Panc1 (cell line): Measurements from ENCODE around the gene MTG1. TPM values are rescaled to one million over a fixed set of nuclear protein-coding genes. Genes with fewer than 3 reads are reported as not detected.

Experiments used
- ATAC-seq: fragments of 200-7000 bp; cut with Tn5 transposase; 2 replicates; pipeline ENCODE4 v1.9.1; 2020; ENCODE audit warnings: mild to moderate bottlenecking, moderate library complexity
- BruUV-seq: library from RNA; stranded (reverse); fragments of 400-500 nt; replicated peaks from 2 replicates; lab custom pipeline; 2021; lab: Mats Ljungman, UMichigan
- CTCF ChIA-PET: fragments of 300-600 bp; sonication (Branson Sonifier 250); formaldehyde crosslinking; loops from one replicate; lab custom pipeline; 2022; ENCODE audit warnings: antibody characterized with exemption; lab: Charles Lee
- POLR2A ChIA-PET: fragments of 300-600 bp; sonication (Branson Sonifier 250); formaldehyde crosslinking; loops from one replicate; lab custom pipeline; 2022; ENCODE audit warnings: antibody characterized with exemption; lab: Charles Lee
- DNase-seq: peaks from one replicate; pipeline ENCODE4 v3.0.0-alpha.2; 2010; ENCODE audit warnings: low read depth, low spot score
- H3K27ac ChIP-seq: 2 replicates; pipeline ENCODE4 v1.5.1; 2011; ENCODE audit warnings: mild to moderate bottlenecking, low read length, inconsistent platforms
- H3K27me3 ChIP-seq: fragments of 200-500 bp; sonication (Bioruptor generic); 2 replicates; pipeline ENCODE4 v1.6.0; 2014; ENCODE audit warnings: low read length, inconsistent platforms; ENCODE audit not compliant: control insufficient read depth, insufficient read depth
- H3K36me3 ChIP-seq: fragments of 200-500 bp; sonication (Bioruptor generic); 2 replicates; pipeline ENCODE4 v1.5.1; 2014; ENCODE audit warnings: inconsistent platforms, mild to moderate bottlenecking, low read length, moderate library complexity; ENCODE audit not compliant: control insufficient read depth, insufficient read depth
- H3K4me1 ChIP-seq: 2 replicates; pipeline ENCODE4 v1.5.1; 2011; ENCODE audit warnings: inconsistent platforms, mild to moderate bottlenecking, low read length, moderate library complexity; ENCODE audit not compliant: control insufficient read depth, insufficient read depth
- H3K4me3 ChIP-seq, 2 experiments: 2 replicates each; pipeline ENCODE4 v1.5.1; 2011 to 2012; ENCODE audit warnings: low read depth in 2 of 2, low read length in 2 of 2, mild to moderate bottlenecking in 2 of 2, inconsistent platforms in 1 of 2, moderate library complexity in 1 of 2
- H3K9me3 ChIP-seq: fragments of 200-500 bp; sonication (Bioruptor generic); 2 replicates; pipeline ENCODE4 v1.5.1; 2014; ENCODE audit warnings: low read depth, mild to moderate bottlenecking, inconsistent platforms, low read length, moderate library complexity; ENCODE audit not compliant: control insufficient read depth, insufficient read depth
- POLR2AphosphoS5 ChIP-seq: IDR thresholded peaks from 2 replicates; pipeline ENCODE4 v1.6.1; 2012; ENCODE audit warnings: mild to moderate bottlenecking, low read depth, low read length, moderate library complexity
- REST ChIP-seq, 2 experiments: IDR thresholded peaks; 2 replicates each; pipeline ENCODE4 v1.6.1; 2011 to 2012; ENCODE audit warnings: low read depth in 2 of 2, control low read depth in 1 of 2, low read length in 1 of 2, mild to moderate bottlenecking in 1 of 2, moderate library complexity in 1 of 2; ENCODE audit not compliant: insufficient read depth in 1 of 2
- SIN3A ChIP-seq: IDR thresholded peaks from 2 replicates; pipeline ENCODE4 v1.6.1; 2012; ENCODE audit warnings: low read depth, mild to moderate bottlenecking, low read length, moderate library complexity, borderline replicate concordance; ENCODE audit not compliant: insufficient read depth
- TCF7L2 ChIP-seq: IDR thresholded peaks from 2 replicates; pipeline ENCODE4 v1.6.1; 2011; ENCODE audit warnings: mild to moderate bottlenecking, low read depth, low read length, inconsistent platforms
- in situ Hi-C: cut with HindIII; loops from 2 replicates; pipeline ENCODE4 v1.10.0; 2016; ENCODE audit warnings: low sequenced_read_pairs, low pct_unique_long_range_greater_than_20kb
- intact Hi-C: fragments of 100-400 bp; cut with micrococcal nuclease; formaldehyde crosslinking; loops from one replicate; pipeline ENCODE4 v1.10.0; 2022; ENCODE audit not compliant: unreplicated experiment
- total RNA-seq: library from RNA; stranded (reverse); gene quantifications from one replicate; pipeline ENCODE4 v1.2.1, GENCODE V29; 2021; ENCODE audit not compliant: unreplicated experiment
- TF ChIP-seq, protein P1 (sequence below): fragments of 450-650 bp; IDR thresholded peaks from 2 replicates; pipeline ENCODE4 v1.5.1; 2017; ENCODE audit warnings: mild to moderate bottlenecking

Gene MTG1
- total RNA-seq, 1 experiment from 2014 or later, result 96.4 TPM

DNA sequence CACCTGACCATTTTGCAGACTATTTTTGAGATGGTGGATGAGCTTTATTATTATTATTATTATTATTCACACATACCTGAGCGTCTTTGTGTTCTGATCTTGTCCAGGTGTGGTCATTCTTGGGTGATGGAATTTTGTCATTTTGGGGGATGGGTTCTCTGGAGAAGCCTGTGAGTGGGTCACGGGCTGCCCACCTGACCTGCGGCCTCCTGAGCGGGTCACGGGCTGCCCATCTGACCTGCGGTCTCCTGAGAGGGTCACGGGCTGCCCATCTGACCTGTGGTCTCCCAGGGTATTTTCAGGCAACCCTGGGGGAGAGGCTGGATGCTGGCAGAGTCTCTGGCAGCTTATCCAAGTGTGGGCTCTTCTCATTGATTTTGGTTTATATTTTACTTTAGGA, 67.1 kb downstream of the MTG1 start:
- DNase-seq (no peak), ATAC-seq (no peak)
- Histone ChIP-seq H3K27ac (no peak overlapping the region), H3K27me3 (peaks cover 3% of the 10 kb centered on the region; the same call in 1 of the 2 replicates), H3K4me1 (no peaks in the 10 kb centered on the region), H3K36me3 (no peaks in the 10 kb centered on the region), H3K9me3 (no peaks in the 10 kb centered on the region), H3K4me3 (no peak overlapping the region)
- in situ Hi-C loops, result no loop called here
- no peak for TF ChIP-seq REST (IDR thresholded peaks at IDR 0.05; ENCODE audit: insufficient read depth in 1 of 2, low read depth in 2 of 2, low read length in 1 of 2)
- no peak for TF ChIP-seq SIN3A
- no peak for TF ChIP-seq POLR2AphosphoS5
- intact Hi-C loops, result no loop called here
- BruUV-seq, result no TSS peak
- ChIA-PET POLR2A (interaction anchor here (0.6 kb wide), 1 partner anchor 91 kb away, joined by 4 read pairs; no protein-coding TSS in a partner anchor), CTCF (no interaction called here)

- H3K27ac ChIP-seq, result no peak overlapping the region
- CTCF ChIA-PET, result no interaction called here
- no peaks in the 10 kb centered on the region for H3K9me3 ChIP-seq
- no peaks in the 10 kb centered on the region for H3K4me1 ChIP-seq
- DNase-seq, result no peak
- BruUV-seq, result no TSS peak
- no peak for TF ChIP-seq SIN3A
- TF ChIP-seq TCF7L2, result no peak
- TF ChIP-seq, protein P1, sequence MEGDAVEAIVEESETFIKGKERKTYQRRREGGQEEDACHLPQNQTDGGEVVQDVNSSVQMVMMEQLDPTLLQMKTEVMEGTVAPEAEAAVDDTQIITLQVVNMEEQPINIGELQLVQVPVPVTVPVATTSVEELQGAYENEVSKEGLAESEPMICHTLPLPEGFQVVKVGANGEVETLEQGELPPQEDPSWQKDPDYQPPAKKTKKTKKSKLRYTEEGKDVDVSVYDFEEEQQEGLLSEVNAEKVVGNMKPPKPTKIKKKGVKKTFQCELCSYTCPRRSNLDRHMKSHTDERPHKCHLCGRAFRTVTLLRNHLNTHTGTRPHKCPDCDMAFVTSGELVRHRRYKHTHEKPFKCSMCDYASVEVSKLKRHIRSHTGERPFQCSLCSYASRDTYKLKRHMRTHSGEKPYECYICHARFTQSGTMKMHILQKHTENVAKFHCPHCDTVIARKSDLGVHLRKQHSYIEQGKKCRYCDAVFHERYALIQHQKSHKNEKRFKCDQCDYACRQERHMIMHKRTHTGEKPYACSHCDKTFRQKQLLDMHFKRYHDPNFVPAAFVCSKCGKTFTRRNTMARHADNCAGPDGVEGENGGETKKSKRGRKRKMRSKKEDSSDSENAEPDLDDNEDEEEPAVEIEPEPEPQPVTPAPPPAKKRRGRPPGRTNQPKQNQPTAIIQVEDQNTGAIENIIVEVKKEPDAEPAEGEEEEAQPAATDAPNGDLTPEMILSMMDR, result no peak
- TF ChIP-seq POLR2AphosphoS5, result no peak
- TF ChIP-seq REST (IDR thresholded peaks at IDR 0.05; ENCODE audit: insufficient read depth in 1 of 2, low read depth in 2 of 2, low read length in 1 of 2), result no peak
- POLR2A ChIA-PET, result no interaction called here
- no peaks in the 10 kb centered on the region for H3K36me3 ChIP-seq
- H3K27me3 ChIP-seq, result peaks cover 3% of the 10 kb centered on the region; the same call in 1 of the 2 replicates
- no peak for ATAC-seq
- H3K4me3 ChIP-seq, result no peak overlapping the region
- intact Hi-C loops, result no loop called here
- in situ Hi-C loops, result no loop called here
Measured at GRCh38 chr10:133461841-133462240, 67.9 kb downstream of the MTG1 start.
